Tibial nerve (tissue), 3 donors: Measurements from ENCODE around the gene GABBR2.

Source experiments
- CTCF ChIP-seq, 5 experiments: fragments of 200-600 bp in 3 of 5; fragments of 450-650 bp in 2 of 5; sonication (generic) in 3 of 5; IDR thresholded peaks; one replicate each; pipeline ENCODE4 v1.5.1; 2016 to 2019; ENCODE audit warnings: antibody characterized with exemption in 5 of 5, mild to moderate bottlenecking in 3 of 5, moderate library complexity in 2 of 5
- POLR2A ChIP-seq, 2 donors: fragments of 450-650 bp; IDR thresholded peaks; one replicate each; pipeline ENCODE4 v1.6.1; 2017; ENCODE audit warnings: antibody characterized with exemption in 2 of 2, mild to moderate bottlenecking in 2 of 2, moderate library complexity in 2 of 2

- TF ChIP-seq POLR2A (IDR thresholded peaks at IDR 0.05): no peak
- no peak for TF ChIP-seq CTCF (IDR thresholded peaks at IDR 0.05)
Observed at GRCh38 chr9:98472216-98472615, 236.5 kb downstream of the GABBR2 start.
